ENCODE data around the gene RNF157.
A peak's percentile ranks its signal among the peaks of the same experiment; 100 is the strongest.
"Not testable (repeated sequence)": the region's sequence is repeated elsewhere in the genome, so short reads cannot be mapped to it uniquely, and the experiment has no call there.

The RNF157 gene

GRCh38 chr17:76252967-76253766 lies 12.9 kb upstream of the RNF157 start:
- not testable (repeated sequence) for DNase-seq

GRCh38 chr17:76252040-76252954 lies 12.0 kb upstream of the RNF157 start:
- no peak for DNase-seq

DNA sequence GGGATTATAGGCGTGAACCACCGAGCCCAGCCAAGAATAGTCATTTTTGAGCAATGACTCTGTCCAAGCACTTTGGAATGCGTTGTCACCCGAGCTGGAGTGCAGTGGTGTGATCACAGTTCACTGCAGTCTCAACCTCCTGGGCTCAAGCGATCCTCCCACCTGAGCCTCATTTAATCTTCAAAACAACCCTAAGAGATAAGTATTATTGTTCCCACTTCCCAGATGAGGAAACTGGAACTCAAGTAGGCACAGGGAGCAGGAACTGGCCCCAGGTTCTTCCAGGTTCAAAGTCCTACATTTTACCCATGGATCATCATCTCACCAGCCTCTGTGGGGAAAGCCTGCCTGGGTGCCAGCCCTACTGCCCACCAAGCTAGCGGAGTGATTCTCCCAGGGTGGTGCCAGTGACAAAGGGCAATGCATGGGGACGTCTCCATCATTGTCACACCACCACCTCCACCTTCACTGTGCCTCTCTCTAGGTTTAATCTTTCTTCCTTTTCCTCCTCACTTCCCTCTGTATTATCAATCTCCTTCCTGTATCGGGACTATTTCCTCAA lies 11.3 kb upstream of the RNF157 start:
- no peak for DNase-seq

DNA sequence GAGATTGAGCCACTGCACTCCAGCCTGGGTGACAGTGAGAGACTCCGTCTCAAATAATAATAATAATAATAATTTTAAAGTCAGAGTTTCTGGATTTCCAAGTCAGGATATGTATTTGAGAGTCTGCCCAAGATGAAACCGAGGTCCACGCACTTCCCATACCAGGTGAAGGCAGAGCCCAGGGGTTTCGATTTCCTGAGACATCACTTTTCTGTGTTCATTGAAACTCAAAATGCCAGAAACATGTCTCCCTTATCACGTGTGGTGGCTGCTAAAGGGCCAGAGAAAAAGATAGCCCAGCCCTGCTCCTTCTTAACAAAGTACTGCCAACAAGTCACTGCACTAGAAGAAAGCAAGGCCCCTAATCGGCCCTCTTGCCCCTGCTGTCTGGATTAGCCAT lies 9.8 kb upstream of the RNF157 start:
- no peak for DNase-seq

DNA sequence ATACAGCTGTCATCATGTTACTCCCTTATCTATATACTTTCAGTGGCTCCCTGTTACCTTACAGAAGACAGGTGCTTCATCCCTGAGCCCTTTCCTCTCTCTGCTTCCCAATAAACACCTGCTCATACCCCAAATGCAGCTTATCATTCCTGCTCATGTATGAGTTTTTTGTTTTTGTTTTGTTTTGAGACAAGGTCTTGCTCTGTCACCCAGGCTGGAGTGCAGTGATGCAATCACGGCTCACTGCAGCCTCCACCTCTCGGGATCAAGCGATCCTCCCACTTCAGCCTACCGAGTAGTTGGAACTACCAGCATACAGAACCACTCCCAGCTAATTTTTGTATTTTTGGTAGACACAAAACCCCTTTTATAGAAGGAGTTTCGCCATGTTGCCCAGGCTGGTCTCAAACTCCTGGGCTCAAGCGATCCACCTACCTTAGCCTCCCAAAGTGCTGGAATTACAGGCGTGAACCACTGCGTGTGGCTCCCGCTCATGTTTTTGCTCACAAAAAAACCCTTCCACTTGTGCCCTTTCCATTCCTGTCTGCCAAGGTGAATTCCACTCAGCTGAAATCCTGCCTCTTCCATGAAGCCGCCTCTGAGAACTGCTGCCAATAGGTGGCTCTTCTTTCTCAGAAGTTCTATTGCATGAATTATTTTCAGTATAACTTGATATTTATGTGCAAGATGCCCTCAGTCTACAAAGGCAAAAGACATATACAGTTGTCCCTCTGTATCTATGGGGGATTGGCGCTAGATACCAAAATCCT lies 7.9 kb upstream of the RNF157 start:
- DNase-seq = no peak

DNA sequence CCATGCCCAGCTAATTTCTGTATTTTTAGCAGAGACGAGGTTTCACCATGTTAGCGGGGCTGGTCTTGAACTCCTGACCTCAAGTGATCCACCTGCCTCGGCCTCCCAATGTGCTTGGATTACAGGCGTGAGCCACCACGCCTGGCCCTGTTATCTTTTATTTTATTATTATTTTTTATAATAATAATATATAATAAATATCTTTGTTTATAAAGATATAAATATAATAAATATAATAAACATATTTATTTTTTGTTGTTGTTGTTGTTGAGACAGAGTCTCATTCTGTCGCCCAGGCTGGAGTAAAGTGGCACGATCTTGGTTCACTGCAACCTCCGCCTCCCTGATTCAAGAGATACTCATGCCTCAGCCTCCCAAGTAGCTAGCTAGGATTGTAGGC lies 7.0 kb upstream of the RNF157 start:
- DNase-seq = no peak

DNA sequence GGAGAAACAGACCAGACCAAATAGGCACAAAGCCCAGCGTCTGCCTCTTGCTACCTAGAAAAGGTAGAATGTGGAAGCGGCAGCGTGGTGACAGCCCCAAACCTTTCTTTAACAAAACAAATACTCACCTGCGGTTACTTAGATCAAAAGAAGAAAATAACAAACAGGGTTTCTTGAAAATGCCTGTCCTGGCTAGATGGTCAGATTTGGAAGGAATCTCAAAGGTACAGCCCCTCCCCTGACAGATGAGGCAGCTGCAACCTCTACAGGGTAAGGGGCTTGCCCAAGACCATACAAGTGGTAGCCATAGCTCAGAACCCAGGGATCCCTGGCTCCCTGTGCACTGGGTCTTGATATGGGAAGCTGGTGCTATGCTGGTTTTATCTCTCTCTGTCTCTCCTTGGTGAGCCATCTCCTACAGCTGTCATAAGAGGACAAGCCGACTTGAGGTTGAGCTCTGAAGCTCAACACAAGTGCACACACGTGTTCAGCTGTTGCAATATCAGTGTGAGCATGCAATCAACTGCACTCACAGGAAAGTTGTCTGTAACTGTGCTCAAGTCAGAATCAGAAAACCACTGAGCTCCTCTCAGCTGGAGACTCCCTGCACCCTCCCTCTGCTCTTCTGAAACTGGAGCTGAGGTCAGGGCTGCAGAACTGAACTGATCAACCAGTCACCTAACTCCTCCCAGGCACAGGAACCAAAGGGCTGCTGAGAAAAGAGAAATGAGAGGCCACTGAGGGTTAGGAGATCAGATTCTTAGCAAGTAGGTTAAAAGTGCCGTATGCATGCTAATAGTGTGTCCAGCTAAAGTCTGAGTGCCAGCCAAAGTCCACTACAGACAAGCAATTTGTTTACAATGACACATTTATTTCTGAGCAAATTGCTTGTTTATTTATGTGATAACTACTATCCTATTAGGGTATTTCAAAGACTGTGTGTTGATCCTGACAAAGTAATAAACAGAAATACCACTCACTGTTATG lies 6.1 kb upstream of the RNF157 start:
- peak; percentile 28 for DNase-seq

- DNase-seq = not testable (repeated sequence)
These were observed 4.4 kb upstream of the RNF157 start for GRCh38 chr17:76244721-76245120.

DNA sequence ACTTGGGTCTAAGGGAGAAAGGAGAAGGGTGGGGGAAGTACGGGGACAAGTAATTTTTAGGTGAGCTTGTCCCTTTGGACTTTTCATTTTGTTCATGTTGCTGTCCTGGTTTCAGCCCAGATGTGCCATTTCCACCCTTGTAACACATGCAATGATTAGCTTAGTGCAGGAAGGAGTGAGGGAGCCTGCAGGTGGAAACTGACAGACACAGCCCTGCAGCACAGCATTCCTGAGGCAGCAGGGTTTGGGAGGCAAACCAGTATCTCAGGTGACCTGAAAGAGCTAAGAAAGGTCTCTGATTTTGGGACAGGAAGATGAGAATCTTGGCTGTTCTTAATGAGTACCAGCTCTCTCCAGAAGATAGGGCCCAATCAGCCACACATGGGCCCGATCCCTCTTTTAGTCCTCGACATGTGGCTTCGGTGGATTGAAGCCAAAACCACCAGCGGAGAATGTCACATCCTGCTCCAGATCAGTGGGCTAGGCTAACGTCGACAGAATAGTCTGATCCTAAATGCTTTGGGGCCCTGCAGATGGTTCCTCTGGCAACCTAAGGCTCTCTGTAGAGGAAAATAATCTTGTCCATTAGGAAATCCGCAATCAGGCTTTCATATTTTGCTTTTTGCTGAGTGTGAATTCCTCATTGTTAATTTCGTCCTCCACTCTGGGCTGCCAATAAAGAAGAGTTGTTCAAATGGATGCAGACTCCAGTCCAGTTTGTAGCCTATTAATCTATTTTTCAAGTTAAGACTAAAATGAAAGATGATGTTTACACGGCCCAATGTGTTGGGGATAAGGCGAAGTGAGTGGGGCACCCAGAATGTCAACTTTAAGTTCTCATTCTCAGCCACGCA lies 3.8 kb upstream of the RNF157 start:
- peak; percentile 22 for DNase-seq

DNA sequence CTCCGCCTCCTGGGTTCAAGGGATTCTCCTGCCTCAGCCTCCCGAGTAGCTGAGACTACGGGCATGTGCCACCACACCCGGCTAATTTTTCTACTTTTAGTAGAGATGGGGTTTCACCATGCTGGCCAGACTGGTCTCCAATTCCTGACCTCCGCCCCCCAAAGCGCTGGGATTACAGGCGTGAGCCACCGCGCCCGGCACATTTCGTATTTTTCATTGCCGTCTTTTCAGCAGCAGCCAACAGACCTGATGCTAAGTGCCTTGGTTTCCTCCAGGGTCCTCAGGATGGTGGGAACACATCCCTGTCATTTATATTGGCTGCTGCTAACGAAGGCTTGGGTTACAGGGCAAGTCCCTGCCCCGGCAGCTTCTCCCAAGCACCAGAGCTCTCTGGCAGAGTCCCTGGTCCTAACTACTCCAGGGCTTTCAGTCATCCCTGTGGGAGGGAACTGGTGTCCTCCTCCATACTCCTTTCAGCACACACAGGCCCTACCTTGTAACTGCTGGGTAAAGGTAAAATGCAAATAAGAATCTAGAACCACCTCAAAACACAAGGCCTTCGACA lies 1.5 kb upstream of the RNF157 start:
- no peak for DNase-seq

DNA sequence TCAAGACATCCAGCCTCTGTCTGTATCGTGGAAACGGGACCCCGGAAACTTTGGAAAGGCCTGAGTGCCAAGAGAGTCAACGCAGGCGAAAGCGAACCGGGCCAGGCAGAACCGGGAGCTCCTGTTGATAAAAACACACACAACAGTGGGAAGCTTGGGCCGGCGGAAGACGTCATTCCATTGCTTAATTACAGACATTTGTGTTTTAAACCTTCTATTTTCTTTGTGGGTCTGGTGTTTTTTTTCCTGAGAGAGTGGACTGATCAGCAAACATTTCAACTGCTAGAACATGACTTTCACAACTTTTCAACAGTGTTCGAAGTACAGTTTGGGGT lies 878 bp upstream of the RNF157 start:
- no peak for DNase-seq

- peak; percentile 72 for DNase-seq
These were observed 587 bp downstream of the RNF157 start for GRCh38 chr17:76239538-76240274.

GRCh38 chr17:76238847-76239537 lies 1.3 kb downstream of the RNF157 start:
- no peak for DNase-seq

GRCh38 chr17:76237859-76238313 lies 2.4 kb downstream of the RNF157 start:
- no peak for DNase-seq

- DNase-seq = no peak
These were observed 3.7 kb downstream of the RNF157 start for GRCh38 chr17:76236603-76237002.

DNA sequence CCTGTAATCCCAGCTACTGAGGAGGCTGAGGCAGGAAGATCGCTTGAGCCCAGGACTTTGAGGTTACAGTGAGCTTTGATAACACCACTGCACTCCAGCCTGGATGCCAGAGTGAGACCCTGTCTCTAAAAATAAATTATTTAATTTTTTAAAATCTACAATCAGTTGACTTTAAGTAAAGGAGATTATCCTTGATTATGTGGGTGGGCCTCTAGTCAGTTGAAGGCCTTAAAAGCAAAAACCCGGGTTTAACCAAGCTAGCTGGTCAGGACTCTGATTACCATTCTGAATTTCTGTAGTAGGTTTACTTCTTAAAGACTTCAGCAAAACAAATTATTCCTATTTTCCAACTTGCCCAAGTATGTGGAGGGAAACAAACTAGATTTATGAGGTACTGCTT lies 4.4 kb downstream of the RNF157 start:
- DNase-seq = no peak

DNA sequence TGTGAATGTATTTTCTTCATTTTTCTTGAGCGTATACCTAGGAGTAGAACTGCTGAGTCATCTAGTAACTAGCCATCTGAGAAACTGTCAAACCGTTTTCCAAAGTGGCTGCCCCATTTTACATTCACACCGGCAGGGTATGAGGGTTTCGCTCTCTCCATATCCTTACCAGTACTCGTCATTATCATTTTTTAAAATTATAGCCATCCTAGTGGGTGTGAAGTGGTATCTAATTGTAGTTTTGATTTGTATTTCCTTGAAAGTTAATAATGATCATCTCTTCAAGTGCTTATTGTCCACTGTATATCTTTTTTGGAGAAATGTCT lies 6.0 kb downstream of the RNF157 start:
- DNase-seq = no peak

DNA sequence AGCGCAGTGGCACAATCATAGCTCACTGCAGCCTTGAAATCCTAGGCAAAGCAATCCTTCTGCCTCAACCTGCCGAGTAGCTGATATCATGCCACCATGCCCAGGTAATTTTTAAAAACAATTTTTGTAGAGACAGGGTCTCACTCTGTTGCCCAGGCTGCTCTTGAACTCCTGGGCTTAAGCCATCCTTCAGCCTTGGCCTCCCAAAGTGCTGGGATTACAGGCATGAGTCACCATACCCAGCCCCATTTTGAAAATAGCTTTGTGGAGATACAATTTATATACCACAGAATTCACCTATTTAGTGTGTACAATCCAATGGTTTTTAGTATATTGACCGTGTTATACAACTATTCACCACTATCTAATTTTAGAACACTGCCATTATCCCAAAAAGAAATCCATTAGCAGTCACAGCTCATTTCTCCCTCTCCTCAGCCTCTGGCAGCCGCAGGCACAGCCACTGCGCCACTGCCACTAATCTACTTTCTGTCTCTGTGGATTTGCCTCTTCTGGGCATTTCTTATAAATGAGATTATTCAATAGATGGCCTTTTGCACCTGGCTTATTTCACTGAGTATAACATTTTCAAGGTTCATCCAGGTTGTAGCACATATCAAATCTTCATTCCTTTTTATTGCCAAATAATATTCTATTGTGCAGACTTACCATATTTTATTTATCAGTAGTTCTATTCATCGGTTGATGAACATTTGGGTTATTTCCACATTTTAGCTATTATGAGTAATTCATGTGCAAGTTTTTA lies 6.5 kb downstream of the RNF157 start:
- DNase-seq = no peak
